GM10266 (cell line): ENCODE results near the gene ENGASE.
A peak's percentile ranks its signal among the peaks of the same experiment; 100 is the strongest.
"Not testable (repeated sequence)": the region's sequence is repeated elsewhere in the genome, so short reads cannot be mapped to it uniquely, and the experiment has no call there.

Experiments
- DNase-seq: peaks from one replicate; pipeline ENCODE4 v3.0.0; 2012; ENCODE audit errors: extremely low spot score
- TF ChIP-seq, protein P1 (sequence below): IDR thresholded peaks from 2 replicates; pipeline ENCODE4 v1.5.1; 2012; ENCODE audit warnings: mild to moderate bottlenecking, low read depth; ENCODE audit not compliant: control insufficient read depth, insufficient read depth; ENCODE audit errors: missing control alignments

ENGASE gene

DNA sequence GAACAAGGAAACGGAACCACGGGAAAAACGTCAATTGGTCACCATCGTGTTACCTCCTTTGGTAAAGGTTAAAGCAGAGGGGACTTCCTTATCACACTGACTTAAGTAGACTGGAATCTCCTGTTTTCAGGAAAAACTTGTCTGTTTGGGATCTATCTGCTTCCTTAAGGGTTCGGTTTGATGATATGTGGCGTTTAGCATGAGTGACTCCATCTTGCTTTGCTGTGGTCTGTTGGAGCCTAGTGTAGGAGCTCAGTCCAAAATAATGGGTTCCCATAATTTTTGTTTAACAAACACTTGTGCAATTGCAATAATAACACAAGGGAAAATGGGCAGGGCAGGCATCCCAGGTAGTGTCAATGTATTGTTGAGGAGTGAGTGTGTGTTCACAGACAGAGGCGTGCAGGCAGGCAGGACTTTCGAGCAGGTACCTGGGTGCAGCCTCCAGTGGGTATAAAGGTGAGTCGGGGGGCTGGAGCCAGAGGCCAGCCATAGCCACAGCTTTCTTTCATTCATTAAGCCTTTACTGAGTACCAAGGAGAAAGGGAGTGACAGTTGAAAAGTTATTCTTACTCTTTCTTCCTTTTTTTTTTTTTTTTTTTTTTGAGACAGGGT, 4.3 kb upstream of the ENGASE start:
- TF ChIP-seq, protein P1, sequence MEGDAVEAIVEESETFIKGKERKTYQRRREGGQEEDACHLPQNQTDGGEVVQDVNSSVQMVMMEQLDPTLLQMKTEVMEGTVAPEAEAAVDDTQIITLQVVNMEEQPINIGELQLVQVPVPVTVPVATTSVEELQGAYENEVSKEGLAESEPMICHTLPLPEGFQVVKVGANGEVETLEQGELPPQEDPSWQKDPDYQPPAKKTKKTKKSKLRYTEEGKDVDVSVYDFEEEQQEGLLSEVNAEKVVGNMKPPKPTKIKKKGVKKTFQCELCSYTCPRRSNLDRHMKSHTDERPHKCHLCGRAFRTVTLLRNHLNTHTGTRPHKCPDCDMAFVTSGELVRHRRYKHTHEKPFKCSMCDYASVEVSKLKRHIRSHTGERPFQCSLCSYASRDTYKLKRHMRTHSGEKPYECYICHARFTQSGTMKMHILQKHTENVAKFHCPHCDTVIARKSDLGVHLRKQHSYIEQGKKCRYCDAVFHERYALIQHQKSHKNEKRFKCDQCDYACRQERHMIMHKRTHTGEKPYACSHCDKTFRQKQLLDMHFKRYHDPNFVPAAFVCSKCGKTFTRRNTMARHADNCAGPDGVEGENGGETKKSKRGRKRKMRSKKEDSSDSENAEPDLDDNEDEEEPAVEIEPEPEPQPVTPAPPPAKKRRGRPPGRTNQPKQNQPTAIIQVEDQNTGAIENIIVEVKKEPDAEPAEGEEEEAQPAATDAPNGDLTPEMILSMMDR: no peak
- DNase-seq: no peak

- TF ChIP-seq, protein P1: no peak
- no peak for DNase-seq
Measured at GRCh38 chr17:79071161-79071740, 3.4 kb upstream of the ENGASE start.

DNA sequence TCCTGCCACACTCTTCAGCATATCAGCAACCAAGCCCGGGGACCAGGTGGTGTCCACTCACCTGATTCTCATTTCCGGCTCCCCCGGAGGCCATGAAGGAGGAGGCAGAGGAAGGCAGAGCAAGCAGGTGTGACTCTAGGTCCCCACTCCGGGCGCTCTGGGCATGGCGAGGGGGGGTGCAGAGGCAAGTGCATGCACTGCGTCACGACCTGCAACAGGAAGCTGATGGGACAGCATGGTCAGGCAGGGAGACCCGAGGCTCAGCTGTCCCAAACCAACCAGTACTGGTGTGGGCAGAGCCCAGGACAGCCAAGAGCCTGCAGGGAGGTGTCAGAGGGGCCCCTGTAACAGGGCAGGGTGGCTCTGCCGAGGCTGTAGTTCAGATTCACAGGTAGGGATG, 2.1 kb upstream of the ENGASE start:
- TF ChIP-seq, protein P1: no peak
- no peak for DNase-seq

DNA sequence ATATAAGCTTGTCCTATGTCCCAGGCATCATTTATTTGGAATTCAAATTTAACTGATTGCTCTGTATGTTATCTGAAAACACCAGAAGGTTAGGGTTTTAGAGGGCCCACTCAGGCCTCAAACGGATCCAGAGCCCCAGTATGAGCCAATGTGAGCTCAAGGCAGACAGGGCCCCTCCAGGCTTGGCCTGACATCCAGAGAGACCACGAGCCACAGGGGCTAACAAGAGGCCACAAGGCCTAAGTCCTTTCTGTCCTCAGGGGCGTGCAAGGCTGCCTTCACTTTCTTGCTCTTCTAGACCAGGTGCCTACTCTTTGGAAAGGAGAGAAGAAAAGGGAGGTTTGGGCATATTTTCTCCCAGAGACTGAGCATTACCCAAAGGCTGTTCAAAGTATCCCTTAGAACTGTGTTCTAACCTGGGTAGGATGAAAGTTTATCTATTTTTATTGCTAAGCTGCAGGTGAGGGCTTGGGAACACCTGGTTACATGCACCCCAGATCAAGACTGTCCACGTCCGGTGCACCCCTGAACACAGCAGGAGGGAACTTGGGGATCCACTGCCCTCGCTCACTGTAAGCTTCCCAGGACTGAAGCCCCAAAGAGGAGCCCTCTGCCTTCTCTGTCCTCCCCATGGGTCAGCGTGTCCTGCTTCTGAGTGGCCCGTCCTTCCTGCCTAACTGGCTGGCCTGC, 1.5 kb upstream of the ENGASE start:
- no peak for DNase-seq
- TF ChIP-seq, protein P1: no peak

- TF ChIP-seq, protein P1: no peak
- no peak for DNase-seq
Measured at GRCh38 chr17:79073706-79074088, 927 bp upstream of the ENGASE start.

GRCh38 chr17:79074121-79074648, 439 bp upstream of the ENGASE start:
- DNase-seq: not testable (repeated sequence)

GRCh38 chr17:79075446-79075750, 774 bp downstream of the ENGASE start:
- DNase-seq: peak; percentile 40
- TF ChIP-seq, protein P1: no peak
